Measurements from ENCODE around the gene EPHA3.
"Not testable (repeated sequence)": the region's sequence is repeated elsewhere in the genome, so short reads cannot be mapped to it uniquely, and the experiment has no call there.

Gene EPHA3

DNA sequence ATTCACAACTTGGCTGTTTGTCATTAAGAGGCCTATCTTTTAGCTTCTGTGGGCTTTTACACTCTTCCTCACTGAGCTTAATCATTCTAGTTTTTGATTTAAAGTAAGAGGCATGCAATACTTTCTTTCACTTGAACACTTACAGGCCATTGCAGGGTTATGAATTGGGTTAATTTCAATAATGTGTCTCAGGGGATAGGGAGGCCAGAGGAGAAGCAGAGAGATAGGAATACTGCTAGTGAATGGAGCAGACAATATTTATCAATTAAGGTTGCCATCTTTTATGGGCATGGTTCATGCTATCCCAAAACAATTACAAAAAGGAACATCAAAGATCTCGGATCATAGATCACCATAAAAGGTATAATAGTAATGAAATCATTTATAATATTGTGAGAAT, 189.8 kb downstream of the EPHA3 start:
- FAIRE-seq: no peak

DNA sequence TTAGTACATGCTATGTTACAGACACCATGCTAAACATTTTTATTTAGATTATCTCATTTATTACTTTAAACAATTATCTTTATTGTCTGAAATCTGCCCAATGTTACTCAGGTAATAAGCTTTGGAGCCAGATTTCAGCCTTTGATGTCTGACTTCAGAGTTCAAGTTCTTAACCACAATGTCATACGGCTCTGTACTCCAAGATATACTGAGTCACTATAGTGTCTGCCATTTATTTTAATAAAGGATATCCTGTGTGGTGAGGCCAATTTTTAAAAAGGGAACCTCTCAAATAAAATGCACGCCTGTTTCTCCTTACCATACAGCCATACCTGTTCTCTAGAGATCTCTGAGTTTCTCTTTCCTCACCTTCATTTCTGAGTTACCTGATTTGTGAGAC, 193.1 kb downstream of the EPHA3 start:
- no peak for FAIRE-seq

DNA sequence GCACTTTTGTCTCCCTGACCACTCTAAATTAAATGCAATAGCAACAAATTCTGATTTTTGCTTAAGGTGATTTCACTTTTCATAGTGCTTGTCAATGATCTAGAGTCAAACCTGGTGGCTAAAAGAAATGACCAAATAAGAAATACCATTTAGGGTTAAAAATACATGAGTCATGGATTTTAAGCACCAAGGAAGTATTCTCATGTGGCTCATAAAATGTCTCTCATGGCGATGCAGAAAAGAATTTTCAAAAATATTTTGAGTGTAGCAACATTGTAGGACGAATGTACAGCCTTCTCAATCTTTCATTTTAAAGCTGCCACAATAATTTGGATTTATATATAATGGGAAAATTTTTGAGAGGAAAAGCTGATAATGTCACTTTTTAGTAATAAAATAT, 193.6 kb downstream of the EPHA3 start:
- no peak for FAIRE-seq

DNA sequence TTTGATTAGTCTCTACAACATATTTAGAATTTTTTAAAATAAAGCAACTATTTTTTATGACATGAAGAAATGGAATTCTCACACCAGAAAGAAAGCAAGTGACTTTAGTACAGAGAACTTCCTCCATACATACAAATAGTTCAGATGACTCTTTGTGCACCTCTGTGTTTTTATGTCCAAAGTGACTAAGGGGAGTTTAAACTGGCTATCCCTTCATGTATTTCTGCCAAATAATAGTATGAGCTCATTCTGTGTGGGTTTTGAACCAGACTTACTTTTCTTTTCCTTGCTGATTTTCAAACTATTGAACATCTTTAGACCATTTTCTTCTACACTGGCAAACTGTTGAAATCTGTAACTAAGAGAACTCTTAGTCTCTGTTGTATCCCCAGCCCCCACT, 196.3 kb downstream of the EPHA3 start:
- FAIRE-seq: no peak

DNA sequence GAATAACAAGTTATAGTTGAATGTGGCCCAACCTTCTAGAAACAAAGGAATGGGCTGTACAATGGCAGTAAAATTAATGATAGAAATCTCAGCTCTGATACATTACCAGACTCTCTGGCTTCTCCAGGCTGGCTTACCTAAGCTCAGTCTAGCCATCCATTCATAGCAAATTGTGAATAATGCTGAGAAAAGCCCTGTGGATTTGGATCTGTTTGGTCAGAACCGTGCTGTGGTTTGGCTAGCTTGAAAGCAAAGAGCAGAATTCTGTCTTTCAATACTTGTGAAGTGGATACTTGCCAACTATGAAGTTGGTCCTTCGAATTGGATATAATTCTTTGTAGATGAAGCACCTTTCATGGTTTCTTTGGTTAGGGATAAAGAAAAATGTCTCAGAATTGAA, 199.1 kb downstream of the EPHA3 start:
- no peak for FAIRE-seq

DNA sequence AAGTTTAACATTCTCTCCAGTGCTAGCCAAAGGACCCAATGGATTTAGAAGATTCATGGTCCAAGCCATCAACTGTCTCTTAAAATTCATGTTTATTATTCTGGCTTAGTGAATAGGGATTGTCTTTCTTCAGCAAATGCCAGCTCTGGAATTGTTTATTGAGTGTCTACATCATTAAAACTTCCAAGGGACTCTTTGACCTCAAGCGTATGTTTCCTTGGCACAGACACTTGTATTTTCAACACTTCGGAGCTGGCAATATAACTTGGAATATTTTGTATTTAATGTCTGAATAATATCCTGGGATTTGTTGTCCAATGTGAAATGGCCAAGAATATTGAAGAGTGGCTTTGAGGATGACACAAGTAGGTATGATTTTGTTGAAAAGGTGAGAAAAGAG, 204.2 kb downstream of the EPHA3 start:
- FAIRE-seq: no peak

DNA sequence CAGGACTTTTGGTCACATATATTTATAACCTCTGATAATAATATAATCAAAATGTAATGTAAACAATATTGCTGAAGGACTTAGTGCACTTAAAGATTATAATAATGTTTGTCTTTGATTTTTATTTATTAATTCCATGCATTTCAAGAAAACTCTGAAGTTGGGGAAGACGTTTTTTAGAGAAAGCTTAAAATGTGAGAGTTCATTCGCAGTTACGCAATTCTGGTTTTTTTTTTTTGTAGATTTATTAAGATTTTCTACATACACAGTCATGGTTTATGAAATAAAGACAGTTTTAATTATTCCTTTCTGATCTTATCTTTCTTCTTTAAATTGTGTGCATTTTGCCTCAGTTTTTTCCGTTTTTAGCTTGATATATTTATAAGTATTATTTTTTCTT, 204.7 kb downstream of the EPHA3 start:
- no peak for FAIRE-seq

DNA sequence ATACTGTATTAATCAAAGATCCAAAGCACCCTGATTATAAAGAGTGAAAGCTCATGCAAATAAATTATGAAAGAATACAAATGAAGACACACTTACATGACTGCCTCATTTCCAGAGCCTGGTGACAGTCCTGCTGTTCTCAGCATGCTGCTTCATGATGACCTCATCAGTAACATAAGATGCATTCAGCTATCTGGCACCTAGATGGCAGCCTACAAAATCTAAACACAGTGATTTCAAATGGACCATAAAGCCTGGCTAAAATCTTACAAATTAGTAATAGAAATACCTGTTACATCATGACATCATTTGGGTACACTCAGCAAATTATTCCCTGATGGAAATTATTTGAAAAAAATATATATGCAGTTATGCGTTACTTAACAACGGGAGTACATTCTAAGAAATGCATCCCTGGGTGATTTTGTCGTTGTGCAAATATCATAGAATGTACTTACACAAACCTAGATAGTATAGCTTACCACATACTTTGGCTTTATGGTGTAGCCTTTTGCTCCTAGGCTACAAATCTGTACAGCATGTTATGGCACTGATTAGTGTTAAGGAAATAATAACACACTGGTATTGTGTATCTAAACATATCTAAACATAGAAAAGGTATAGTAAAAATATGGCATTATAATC, 207.2 kb downstream of the EPHA3 start:
- no peak for FAIRE-seq

DNA sequence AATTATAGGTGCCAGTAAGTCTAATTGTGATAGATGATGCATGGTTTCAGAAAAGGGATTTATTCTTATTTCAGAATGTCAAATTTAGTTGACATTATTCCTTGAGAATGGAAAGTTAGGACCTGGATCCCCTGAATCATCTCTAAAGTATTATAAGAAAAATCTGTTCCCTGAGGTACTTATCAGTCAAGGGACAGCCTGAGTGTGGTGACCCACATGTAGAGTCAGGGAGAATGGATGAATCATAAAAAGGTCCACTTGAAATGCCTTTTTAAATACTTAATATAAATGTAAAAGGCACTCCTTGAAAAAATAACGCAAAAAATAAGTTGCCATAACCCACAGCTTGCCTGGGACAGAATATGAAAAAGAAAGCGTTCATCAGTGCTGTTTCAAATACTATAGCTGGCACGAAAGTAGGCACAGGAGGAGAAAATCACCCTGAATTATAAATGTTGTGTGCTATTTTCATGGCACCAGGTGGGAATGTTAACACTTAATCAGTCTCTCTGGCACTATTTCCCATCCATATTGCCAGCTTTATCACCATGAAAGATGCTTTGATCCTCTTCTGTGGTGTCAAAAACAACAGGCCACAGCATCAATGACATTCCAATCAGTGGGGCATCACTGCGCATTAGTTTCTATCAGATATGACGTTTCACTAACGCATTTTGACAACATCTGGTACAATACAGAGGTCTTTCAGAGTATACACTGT, 208.5 kb downstream of the EPHA3 start:
- FAIRE-seq: no peak

DNA sequence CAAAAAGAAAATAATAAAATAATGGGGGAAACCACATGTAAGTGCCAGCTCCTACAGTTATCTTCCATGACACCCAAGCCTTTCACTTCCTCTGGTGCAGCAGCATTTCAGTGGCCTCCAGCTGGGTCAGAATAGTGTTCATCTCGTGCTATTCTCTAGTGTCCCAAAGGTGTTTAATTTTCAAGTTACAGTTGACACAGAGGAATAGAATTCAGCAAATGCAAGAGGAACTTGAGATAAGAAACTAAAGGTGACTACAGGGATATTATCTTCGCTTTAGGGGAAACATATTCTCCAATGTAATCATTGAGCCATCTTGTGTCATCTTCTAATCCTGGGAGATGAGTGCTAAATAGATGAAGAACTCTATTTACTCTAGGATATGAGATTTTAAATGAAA, 212.8 kb downstream of the EPHA3 start:
- FAIRE-seq: no peak

DNA sequence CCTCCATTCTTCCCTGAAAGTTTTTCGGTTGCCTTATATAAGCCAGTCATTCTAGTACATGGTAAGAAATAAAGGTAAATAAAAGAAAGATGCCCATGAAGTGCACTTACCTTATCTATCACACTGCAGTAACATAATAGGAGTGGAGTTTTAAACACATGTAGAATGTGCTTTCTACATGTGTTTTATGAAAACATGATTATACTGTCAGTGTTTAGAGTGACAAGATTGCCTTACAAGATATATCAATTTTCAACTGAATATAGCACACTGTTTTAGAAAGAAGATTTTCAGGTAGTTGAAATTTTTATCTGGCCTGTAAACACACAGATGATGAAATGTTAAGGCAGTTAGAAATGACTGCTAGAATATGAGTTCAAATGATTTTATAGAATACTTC, 219.6 kb downstream of the EPHA3 start:
- no peak for FAIRE-seq

DNA sequence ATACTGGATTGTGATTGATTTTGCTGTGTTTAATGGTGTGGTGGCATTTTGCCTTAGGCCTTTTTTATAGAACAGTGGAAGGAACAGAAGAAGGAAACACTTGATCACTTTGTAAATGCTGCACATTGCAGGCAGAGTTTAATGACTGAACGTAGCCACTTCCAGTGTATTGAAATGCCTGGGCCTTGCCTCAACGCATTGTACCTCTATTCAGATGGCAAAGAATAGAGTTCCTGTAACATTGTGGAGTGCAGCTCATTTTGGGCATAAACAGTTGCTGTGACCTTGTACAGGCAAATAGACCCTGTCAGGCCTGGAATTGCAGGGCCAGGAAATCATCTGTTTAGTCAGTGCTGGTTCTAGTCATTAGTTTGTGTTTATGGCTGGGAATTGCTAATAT, 225.0 kb downstream of the EPHA3 start:
- no peak for FAIRE-seq

DNA sequence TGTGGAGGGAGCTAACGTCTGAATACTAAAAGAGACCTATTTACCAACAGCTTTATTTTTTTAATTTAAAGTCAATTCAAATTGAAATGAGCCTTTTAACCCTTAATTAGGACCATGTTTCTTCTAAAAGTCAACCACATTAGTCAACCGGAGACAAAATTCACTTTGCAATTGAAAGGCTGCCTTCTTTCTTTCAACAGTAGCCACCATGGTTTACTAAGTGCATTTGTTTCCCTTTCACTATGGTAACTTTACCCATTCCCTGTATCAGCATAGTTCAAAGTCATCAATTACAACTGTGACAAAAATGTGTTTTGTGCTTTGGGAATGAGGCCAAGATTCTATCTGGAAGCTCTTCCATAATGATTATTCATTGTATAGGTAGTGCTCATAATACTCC, 225.4 kb downstream of the EPHA3 start:
- FAIRE-seq: no peak

DNA sequence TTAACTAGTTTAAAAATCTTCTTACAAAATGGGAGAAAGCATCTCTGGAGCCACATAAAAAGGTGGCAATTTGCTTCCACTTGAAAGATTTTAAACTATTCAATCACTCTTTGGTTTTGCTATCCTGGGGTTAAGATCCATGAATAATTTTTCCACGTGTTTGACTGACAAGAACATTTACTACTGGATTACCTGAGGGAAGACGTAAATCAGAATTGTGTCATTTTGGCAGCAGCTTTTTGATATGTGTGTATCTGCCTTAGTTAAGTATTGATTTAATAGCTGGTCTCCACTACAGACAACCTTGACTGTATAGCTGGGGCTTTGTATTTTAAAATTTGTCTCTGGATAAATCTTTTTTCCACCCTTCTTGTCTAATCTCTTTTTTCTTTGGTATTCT, 228.3 kb downstream of the EPHA3 start:
- no peak for FAIRE-seq

DNA sequence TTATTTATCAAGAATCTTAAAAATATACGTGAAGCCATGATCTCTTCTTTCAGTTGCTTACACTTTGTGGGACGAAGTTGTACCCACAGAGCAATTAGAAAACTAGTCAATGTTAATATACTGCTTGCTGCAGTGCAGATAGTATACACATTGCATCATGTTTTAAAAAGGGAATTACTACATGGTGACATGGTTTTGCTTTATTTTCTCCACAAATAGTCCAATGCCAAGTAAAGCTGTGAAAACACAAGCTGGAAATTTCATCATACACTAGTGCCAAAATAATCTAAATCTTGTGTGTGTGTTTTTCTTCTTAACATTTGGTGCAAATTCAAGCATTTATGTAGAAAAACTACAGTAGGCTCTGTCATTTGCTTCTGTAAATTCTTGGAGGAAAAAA, 233.0 kb downstream of the EPHA3 start:
- FAIRE-seq: no peak

DNA sequence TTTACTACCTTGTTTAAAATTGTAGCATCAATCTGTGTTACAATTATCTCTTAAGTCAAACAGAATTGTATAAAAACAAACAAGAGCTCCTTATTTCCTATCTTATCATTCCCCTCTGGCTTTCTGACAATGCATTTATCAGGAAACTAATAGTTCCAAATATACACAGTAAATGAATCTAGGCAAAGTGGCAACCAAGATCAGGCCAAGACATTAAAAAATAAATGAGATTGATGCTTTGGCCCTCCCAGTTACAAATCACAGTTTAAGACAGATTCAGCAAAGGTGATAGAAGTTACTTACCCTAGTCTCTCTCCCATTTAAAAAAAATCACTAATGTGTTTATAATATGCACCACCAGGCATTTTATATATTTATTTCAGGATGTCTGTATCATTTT, 236.7 kb downstream of the EPHA3 start:
- FAIRE-seq: no peak

DNA sequence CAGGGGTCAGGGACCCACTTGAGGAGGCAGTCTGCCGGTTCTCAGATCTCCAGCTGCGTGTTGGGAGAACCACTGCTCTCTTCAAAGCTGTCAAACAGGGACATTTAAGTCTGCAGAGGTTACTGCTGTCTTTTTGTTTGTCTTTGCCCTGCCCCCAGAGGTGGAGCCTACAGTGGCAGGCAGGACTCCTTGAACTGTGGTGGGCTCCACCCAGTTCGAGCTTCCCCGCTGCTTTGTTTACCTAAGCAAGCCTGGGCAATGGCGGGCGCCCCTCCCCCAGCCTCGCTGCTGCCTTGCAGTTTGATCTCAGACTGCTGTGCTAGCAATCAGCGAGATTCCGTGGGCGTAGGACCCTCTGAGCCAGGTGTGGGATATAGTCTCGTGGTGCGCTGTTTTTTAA, 243.5 kb downstream of the EPHA3 start:
- not testable (repeated sequence) for FAIRE-seq

DNA sequence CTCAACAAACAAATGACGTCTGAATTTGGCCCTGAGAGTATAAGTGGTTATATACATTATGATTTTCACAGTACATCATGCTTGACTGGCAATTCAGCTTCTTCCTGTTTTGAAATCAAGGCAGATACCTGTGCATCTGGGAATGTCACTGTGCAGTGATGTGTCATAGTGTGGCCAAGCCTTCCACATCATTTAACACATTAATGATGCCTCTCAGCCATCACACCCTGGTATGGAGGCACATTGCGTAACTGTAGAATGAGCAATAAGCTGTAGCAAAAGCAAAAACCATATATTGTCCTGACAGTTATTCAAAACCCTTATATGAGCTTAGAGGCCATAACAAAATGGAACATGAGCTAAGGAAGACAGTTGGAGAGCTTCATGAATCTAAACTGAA, 246.0 kb downstream of the EPHA3 start:
- no peak for FAIRE-seq

DNA sequence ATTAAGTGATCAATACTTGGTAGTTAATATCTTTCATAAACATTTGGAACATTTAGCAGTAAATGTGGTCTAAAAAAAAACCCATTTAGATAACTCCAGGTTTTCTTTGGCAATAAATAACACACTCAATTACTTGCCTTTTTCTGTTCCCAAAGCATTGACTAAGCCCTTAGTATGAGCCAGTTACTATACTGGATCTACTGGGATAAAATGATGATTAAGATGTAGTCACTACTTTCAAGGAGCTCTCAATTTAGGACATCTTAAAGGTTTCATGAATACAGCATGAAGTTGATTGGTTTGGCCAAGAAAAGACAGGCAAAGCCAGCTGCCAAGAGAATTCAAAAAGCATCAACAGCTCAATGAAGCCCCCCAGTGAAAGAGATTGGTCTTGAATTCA, 250.9 kb downstream of the EPHA3 start:
- FAIRE-seq: no peak

DNA sequence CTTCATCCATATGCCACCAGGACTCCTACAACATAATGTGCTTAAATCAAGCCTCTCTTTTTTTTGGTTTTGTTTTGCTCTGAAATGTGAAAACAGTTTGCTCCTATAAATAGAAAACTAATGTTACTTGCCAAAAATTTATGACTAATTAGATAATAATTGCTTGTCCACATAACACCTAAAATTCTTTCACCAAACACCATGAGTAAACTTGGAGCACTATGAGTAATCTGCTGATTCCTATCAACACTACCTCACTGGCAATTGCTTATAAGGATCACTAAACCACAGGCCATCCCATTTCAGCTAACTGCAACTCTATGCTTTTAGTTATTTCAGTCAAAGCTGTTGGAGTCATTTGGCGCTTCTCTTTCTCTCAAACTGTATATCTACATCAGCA, 252.7 kb downstream of the EPHA3 start:
- no peak for FAIRE-seq

DNA sequence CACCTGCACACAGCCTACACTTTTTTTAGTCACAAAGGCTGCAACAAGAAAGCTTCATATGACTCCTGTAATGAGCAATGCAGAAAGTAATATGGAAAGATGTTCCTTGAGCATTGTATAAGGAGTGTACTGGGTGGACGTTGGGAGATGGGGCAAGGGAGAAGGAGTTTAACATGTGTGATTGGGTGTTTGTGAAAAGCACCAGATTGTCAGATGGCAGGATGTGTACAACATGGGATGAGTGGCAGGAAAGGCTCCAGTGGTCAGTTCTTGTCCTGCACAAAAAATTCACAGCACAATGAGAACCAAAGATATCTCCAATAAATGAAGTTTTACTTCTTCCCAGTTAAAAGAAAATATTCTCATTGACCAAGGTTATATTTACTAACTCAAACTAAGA, 255.1 kb downstream of the EPHA3 start:
- FAIRE-seq: no peak

DNA sequence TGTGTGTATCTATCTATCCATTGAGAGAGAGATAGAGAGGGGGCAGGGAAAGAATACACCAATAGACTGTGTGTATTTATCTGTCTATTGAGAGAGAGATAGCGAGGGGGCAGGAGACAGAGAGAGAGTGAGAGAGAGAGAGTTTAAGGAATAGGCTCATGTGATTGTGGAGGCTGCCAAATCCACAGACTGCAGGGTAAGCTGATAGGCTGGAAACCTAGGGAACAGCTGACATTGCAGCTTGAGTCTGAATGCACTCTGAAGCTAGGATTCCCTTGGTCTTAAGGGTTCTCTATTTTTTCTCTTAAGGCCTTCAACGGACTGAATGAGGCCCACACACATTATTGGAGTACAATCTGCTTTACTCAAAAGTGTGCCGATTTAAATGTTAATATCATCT, 255.8 kb downstream of the EPHA3 start:
- no peak for FAIRE-seq

DNA sequence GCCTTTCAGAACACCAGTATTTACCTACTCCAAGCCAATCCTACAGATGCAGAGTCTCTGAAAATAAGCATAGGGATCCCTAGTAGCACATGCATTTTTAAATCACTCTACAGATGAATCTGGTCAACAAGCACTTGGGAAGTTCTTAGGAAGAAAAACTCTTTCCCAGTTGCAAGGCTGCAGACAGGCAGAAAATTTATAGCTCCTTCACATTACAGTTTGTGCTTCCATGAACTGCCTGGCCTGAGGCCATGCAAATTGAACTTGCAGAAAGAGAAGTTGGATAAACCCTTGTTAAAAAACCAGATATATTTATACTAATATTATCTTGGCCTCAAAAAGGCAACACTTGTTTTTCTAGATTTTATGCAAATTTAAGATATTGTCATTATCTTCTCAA, 256.9 kb downstream of the EPHA3 start:
- FAIRE-seq: no peak

DNA sequence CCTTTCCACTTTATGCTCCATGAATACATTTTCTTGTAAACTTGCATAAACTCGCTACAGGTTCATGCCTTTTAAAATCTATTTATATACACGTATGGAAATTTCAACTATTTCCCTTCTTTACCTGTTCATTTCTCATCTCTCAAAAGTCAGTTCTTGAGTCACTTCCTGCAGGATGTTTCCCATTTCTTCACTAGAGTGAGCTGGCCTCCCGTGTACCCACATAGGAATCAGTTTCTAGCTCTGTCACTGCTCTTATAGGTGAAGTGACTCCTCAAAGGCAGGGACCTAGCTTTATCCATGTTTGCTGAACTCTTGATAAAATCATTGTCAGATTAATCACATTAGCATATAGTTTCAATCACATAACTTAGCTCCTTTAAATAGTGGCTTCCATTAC, 259.7 kb downstream of the EPHA3 start:
- FAIRE-seq: no peak

DNA sequence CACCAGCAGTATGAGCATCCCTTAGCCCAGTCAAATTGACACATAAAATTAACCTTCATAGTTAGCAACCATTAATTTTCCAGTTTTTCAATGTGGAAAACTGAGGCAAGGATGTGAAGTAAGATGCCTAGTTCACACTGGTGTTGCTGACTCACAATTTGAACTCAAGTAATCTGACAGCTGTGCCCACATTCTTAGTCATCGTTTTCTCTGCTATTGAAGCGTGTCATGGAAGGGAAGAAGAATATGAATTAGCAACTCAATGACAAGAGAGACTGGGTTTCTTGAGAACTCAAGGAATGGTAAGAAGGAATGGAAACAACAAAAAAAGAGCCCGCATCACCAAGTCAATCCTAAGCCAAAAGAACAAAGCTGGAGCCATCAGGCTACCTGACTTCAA, 261.4 kb downstream of the EPHA3 start:
- FAIRE-seq: no peak

Measured in endometrium (tissue), 2 donors.